GM12801 (cell line): Measurements from ENCODE around the gene ZNF396.

Experiments used
- TF ChIP-seq, protein P1 (sequence below): IDR thresholded peaks from one replicate; pipeline ENCODE4 v1.5.1; 2011; ENCODE audit warnings: control low read depth; ENCODE audit not compliant: insufficient read length; ENCODE audit errors: extremely low read depth

ZNF396 gene

GRCh38 chr18:35348001-35348400 lies 29.1 kb downstream of the ZNF396 start:
- TF ChIP-seq, protein P1, sequence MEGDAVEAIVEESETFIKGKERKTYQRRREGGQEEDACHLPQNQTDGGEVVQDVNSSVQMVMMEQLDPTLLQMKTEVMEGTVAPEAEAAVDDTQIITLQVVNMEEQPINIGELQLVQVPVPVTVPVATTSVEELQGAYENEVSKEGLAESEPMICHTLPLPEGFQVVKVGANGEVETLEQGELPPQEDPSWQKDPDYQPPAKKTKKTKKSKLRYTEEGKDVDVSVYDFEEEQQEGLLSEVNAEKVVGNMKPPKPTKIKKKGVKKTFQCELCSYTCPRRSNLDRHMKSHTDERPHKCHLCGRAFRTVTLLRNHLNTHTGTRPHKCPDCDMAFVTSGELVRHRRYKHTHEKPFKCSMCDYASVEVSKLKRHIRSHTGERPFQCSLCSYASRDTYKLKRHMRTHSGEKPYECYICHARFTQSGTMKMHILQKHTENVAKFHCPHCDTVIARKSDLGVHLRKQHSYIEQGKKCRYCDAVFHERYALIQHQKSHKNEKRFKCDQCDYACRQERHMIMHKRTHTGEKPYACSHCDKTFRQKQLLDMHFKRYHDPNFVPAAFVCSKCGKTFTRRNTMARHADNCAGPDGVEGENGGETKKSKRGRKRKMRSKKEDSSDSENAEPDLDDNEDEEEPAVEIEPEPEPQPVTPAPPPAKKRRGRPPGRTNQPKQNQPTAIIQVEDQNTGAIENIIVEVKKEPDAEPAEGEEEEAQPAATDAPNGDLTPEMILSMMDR, result no peak

- TF ChIP-seq, protein P1, result no peak
These were observed 31.2 kb downstream of the ZNF396 start for GRCh38 chr18:35345950-35346349.

- TF ChIP-seq, protein P1, result no peak
These were observed 31.6 kb downstream of the ZNF396 start for GRCh38 chr18:35345460-35345921.

DNA sequence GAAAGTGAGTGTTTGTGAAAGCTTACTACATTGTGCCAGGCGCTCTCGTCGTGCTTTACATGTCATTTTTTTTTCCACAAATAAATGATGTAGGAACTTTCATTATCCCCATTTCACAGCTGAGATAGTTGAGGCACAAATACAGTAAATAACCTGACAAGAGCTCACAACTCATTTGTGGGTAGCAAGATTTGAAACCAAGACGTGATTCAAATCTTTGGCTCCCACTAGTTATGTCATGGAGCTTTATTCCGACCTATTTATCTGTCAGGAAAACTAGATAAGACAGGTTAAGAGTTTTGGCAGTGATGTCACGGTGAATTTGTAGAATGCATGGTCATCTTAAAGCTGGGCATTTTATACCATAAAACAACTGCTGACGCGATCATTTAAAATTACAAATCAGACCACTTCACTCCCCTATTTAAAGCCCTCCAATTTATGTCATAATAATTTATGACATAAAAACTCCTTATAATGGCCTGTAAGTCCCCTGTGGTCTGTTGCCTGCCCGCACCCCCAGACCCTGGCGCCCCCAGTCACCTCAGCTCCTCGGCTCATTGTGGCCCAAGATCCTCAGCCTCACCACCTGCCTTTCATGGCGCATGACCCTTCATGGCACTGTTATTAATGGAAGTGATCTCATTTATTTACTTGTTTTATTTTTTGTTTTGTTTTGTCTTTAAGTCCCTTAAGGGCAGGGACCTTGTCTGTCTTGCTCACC lies 32.2 kb downstream of the ZNF396 start:
- TF ChIP-seq, protein P1, result no peak

DNA sequence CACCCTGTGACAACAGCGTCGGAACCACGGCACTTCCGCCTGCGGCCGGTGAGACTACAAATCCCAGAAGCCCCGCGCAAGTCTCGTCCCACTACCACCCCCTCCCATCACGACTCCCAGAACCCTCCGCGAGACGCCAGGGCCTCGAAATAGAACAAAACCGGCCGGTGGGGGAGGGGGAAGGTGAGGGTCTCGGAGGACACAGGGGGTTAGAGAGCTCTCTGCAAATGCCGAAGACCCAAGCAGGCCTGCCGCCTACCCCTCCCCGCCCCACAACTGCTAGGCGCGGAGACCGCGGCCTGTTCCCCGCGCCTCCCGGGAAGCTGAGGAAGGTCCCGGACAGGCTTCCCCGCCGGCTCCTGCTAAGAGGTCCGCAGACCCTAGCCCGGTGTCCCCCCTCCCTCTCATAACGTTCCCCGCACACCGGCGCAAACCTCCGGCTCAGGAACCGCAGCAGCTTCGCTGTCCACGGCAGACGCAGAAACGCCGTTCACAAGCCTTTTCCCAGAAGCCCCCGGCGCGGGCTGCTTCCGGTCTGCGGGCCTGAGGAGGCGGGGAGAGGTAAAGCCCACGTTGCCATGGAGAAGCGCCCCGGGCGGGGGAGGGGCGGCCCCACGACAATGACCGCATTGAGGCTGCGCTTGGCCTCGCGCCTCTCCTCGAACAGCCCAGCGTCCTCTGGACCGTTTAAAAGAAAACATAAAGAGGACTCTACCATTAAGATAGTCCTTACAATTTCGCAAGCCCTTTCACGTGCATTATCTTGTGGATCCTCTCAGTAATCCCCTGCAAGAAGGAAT lies 33.0 kb downstream of the ZNF396 start, which contains the start of gene ZNF24:
Gene ZNF24 (minus strand): TSS at position 485 of the 800 bp plus-strand sequence. CDS start 3,770 bp downstream, outside the sequence.
- TF ChIP-seq, protein P1, result no peak

DNA sequence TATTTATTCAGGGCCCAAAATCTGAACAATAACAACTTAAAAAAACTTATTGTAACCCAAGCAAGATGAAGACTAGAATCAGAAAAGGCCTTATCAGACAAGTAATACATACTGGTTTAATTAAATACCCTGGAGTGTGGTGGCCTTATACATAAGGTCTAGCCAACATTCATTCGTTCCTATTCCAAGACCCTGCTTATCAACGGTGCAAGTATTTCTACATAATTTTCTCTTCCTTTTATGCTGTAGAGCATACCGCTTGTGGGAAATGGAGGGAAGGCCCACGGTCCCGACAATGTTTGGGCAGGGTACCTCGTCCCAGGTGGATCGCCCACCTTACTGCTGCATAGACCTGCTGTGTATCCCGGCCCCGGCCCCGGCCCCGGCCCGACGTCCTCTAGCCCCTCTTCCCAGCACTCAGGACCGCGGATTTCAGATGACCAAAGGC lies 33.6 kb downstream of the ZNF396 start:
- TF ChIP-seq, protein P1, result no peak

DNA sequence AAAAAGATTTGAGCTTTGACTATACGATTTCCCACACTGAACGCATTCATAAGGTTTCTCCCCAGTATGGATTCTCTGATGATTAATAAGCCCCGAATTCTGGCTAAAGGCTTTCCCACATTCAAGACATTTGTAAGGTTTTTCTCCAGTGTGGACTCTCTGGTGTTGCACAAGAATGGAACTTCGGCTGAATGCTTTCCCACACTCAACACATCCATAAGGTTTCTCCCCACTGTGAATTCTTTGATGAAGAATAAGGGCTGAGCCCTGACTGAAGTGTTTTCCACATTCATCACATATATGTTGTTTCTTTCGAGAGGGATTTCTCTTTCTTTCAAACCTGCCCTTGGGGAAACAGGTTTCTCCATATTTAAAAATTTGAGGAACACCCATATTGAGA lies 39.9 kb downstream of the ZNF396 start:
- TF ChIP-seq, protein P1, result no peak
